Esophagus muscularis mucosa (tissue), 4 donors: Measurements from ENCODE around the gene CROCC2.

Experiments used
- EP300 ChIP-seq: sonication (generic); formaldehyde crosslinking; IDR thresholded peaks from one replicate; pipeline ENCODE4 v1.6.1; 2017; ENCODE audit warnings: antibody characterized with exemption
- POLR2A ChIP-seq: fragments of 450-650 bp; IDR thresholded peaks from one replicate; pipeline ENCODE4 v1.6.1; 2017; ENCODE audit warnings: antibody characterized with exemption, moderate library complexity, mild to moderate bottlenecking, low read depth
- TF ChIP-seq, protein P1 (sequence below), 3 experiments: fragments of 200-600 bp in 2 of 3; fragments of 450-650 bp in 1 of 3; sonication (generic) in 2 of 3; IDR thresholded peaks; one replicate each; pipeline ENCODE4 v1.5.1; 2017 to 2019; ENCODE audit warnings: antibody characterized with exemption in 3 of 3, mild to moderate bottlenecking in 2 of 3, moderate library complexity in 1 of 3

DNA sequence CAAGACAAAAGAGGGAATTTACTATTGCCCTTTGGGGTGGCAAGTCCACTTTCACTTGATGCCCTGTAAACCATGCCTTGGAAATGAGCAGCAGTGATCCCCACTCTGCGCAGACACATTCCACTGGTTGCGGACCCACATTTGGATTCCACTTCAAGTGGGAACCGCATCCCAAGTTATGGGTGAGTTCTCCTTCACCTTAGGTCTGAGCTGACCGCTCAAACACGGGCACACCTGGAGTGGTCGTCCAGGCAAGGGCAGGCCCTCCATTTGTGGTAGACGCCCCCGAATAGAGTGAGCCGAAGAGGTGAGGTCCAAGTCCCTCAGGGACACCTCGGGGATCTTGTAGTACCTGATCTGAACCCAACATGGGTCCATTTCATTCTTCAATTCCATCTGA lies 47.3 kb upstream of the CROCC2 start:
- TF ChIP-seq, protein P1, sequence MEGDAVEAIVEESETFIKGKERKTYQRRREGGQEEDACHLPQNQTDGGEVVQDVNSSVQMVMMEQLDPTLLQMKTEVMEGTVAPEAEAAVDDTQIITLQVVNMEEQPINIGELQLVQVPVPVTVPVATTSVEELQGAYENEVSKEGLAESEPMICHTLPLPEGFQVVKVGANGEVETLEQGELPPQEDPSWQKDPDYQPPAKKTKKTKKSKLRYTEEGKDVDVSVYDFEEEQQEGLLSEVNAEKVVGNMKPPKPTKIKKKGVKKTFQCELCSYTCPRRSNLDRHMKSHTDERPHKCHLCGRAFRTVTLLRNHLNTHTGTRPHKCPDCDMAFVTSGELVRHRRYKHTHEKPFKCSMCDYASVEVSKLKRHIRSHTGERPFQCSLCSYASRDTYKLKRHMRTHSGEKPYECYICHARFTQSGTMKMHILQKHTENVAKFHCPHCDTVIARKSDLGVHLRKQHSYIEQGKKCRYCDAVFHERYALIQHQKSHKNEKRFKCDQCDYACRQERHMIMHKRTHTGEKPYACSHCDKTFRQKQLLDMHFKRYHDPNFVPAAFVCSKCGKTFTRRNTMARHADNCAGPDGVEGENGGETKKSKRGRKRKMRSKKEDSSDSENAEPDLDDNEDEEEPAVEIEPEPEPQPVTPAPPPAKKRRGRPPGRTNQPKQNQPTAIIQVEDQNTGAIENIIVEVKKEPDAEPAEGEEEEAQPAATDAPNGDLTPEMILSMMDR (IDR thresholded peaks at IDR 0.05): no peak
- TF ChIP-seq POLR2A (no peak), EP300 (no peak)
